Tibial nerve (tissue), 4 donors: ENCODE data around the gene NDUFAF8. TPM values are rescaled to one million over a fixed set of nuclear protein-coding genes. Genes with fewer than 3 reads are reported as not detected.

Experiments
- DNase-seq, 2 donors: peaks; one replicate each; pipeline ENCODE4 v3.0.0-alpha.2; 2019; ENCODE audit warnings: low spot score in 2 of 2
- H3K27ac ChIP-seq, 4 donors: fragments of 200-600 bp; sonication (generic) in 3 of 4; one replicate each; pipeline ENCODE4 v1.5.1; 2017 to 2019; ENCODE audit warnings: mild to moderate bottlenecking in 1 of 4
- H3K27me3 ChIP-seq, 2 donors: fragments of 200-600 bp; sonication (generic) in 1 of 2; one replicate each; pipeline versions ENCODE4 v1.5.1 to v1.6.0; 2017 to 2019
- H3K36me3 ChIP-seq, 3 donors: fragments of 200-600 bp; sonication (generic); one replicate each; pipeline ENCODE4 v1.5.1; 2018 to 2019
- H3K4me1 ChIP-seq, 4 donors: fragments of 200-600 bp; sonication (generic) in 3 of 4; one replicate each; pipeline ENCODE4 v1.5.1; 2017 to 2019
- H3K4me3 ChIP-seq, 4 donors: fragments of 200-600 bp; sonication (generic) in 3 of 4; one replicate each; pipeline ENCODE4 v1.5.1; 2017 to 2019; ENCODE audit warnings: mild to moderate bottlenecking in 1 of 4, moderate library complexity in 1 of 4
- H3K9me3 ChIP-seq, 4 donors: fragments of 200-600 bp; sonication (generic) in 3 of 4; one replicate each; pipeline ENCODE4 v1.5.1; 2017 to 2019
- EP300 ChIP-seq, 2 donors: sonication (generic); formaldehyde crosslinking; IDR thresholded peaks; one replicate each; pipeline ENCODE4 v1.6.1; 2017; ENCODE audit warnings: antibody characterized with exemption in 2 of 2, mild to moderate bottlenecking in 1 of 2
- POLR2A ChIP-seq, 2 donors: fragments of 450-650 bp; IDR thresholded peaks; one replicate each; pipeline ENCODE4 v1.6.1; 2017; ENCODE audit warnings: antibody characterized with exemption in 2 of 2, mild to moderate bottlenecking in 2 of 2, moderate library complexity in 2 of 2
- WGBS, 2 donors: methylation state at CpG; one replicate each; pipeline ENCODE4 v1.1.5; 2018; 5-methylcytosine and 5-hydroxymethylcytosine counted together
- total RNA-seq, 4 donors: library from RNA; depleted of rRNA; stranded (reverse); fragments of >200 nt; gene quantifications; one replicate each; pipeline ENCODE4 v1.1.0, GENCODE V29; 2016
- TF ChIP-seq, protein P1 (sequence below), 5 experiments: fragments of 200-600 bp in 3 of 5; fragments of 450-650 bp in 2 of 5; sonication (generic) in 3 of 5; IDR thresholded peaks; one replicate each; pipeline ENCODE4 v1.5.1; 2016 to 2019; ENCODE audit warnings: antibody characterized with exemption in 5 of 5, mild to moderate bottlenecking in 3 of 5, moderate library complexity in 2 of 5

Gene NDUFAF8
- total RNA-seq, 4 donors from 2014 or later: 27.8 to 73.0 (median 61.1) TPM

DNA sequence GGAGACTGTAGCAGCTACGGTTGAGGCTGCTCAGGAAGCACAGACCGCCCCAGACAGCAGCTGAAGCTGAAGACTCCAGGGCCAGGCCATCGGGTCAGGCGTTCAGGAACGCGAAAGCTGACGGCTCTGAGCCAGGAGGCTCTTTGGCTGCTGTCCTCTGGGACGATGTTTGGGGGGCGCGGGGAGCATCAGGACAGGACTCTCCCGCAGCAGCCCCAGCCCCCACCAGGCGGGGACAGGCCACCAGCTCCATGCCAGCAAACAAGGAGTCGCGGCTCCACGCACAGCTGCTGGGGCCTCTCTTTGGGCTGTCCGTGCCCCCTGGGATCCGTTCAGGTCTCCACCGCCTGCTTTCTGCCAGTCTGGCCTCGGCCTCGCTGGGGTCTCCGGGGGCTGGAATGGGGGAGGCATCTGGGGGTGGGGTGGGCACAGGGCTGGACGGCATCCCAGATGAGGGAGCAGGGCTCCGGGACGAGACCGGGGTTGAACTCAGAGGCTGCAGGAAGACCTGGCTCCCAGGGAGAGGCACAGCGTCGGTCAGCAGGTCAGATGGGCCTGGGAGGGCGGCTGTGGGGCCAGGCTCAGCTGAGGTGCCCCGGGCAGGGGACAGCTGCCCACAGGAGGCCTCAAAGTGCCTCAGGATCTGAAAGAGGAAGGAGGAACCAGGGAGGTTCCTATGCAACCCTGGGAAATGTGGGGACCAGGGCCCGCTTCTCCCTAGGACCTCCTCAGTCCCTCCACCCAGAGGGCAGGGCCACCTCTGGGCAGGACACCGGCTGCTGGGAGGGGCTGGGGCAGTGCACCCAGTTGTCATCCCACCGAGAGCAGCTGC lies 10.1 kb upstream of the NDUFAF8 start:
- H3K27me3 ChIP-seq: no peaks in the 10 kb centered on the region
- H3K9me3 ChIP-seq: peaks cover 0 to 4% (median 0%) of the 10 kb centered on the region in 4 donors
- H3K4me1 ChIP-seq: no peaks in the 10 kb centered on the region
- TF ChIP-seq POLR2A (IDR thresholded peaks at IDR 0.05) (no peak), EP300 (IDR thresholded peaks at IDR 0.05) (no peak)
- TF ChIP-seq, protein P1, sequence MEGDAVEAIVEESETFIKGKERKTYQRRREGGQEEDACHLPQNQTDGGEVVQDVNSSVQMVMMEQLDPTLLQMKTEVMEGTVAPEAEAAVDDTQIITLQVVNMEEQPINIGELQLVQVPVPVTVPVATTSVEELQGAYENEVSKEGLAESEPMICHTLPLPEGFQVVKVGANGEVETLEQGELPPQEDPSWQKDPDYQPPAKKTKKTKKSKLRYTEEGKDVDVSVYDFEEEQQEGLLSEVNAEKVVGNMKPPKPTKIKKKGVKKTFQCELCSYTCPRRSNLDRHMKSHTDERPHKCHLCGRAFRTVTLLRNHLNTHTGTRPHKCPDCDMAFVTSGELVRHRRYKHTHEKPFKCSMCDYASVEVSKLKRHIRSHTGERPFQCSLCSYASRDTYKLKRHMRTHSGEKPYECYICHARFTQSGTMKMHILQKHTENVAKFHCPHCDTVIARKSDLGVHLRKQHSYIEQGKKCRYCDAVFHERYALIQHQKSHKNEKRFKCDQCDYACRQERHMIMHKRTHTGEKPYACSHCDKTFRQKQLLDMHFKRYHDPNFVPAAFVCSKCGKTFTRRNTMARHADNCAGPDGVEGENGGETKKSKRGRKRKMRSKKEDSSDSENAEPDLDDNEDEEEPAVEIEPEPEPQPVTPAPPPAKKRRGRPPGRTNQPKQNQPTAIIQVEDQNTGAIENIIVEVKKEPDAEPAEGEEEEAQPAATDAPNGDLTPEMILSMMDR (IDR thresholded peaks at IDR 0.05): no peak
- H3K36me3 ChIP-seq: peaks cover 2 to 61% (median 16%) of the 10 kb centered on the region in 3 donors
- DNase-seq: no peak
- no peak overlapping the region for H3K4me3 ChIP-seq
- peak overlapping the region in 1 of 4 donors; percentile 19 for H3K27ac ChIP-seq
- 72 to 75% methylated on average over 25 to 26 of the region's 32 CpGs for WGBS, 2 donors

DNA sequence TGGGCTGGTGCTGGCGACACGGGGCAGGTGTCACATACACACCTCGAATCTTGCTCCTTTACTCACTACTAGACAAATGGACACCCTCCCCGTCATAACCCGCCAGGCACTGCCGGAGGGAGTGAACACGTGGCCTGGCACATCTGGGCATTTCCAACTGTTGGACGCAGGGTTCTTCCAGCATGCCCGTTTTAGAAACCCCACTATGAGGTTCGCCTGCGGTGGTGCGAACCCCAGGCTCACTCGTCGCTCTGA lies 9.5 kb upstream of the NDUFAF8 start:
- H3K27ac ChIP-seq: no peak overlapping the region
- no peak overlapping the region for H3K4me3 ChIP-seq
- TF ChIP-seq EP300 (IDR thresholded peaks at IDR 0.05): no peak
- TF ChIP-seq, protein P1 (IDR thresholded peaks at IDR 0.05): no peak
- no peak for TF ChIP-seq POLR2A (IDR thresholded peaks at IDR 0.05)
- peaks cover 2 to 66% (median 16%) of the 10 kb centered on the region in 3 donors for H3K36me3 ChIP-seq
- 92 to 93% methylated on average over 13 to 14 of the region's 14 CpGs for WGBS, 2 donors
- peaks cover 0 to 4% (median 0%) of the 10 kb centered on the region in 4 donors for H3K9me3 ChIP-seq
- no peak for DNase-seq
- H3K27me3 ChIP-seq: no peaks in the 10 kb centered on the region
- no peaks in the 10 kb centered on the region for H3K4me1 ChIP-seq

DNA sequence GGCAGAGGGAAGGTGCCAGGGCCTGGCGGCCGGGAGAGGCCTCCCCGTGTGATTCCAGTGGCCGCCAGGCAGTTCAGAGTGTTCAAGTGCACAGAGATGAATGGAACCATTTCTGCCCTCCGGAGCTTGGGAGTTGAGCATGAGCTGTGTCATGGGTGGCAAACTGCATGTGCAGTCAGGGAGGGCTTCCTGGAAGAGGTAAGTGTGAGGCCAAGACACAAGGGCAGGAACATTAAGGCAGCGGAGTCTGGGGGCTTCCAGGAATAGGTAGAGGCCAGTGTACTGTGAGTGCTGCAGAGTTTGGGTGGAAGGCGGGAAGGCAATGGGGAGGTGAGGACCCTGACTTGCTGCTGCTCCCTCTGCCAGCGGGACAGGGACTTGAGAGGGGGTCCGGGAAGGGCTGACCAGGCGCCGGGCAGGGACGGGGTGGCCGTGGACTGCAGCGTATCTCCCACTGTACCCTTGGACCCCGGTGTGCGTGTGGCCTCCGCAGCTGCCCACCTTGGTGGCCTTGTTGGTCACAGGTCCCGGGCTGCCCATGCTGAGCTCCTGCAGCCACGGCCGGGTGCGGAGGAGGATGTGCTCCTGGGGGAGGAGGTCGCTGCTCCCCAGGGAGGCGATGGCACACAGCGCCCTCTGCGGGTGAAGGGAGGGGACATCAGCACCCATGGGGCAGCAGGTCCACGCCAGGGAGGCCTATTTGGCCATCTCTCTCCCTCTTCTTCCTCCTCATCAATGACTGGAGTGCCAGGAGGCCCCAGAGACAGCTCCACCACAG lies 8.9 kb upstream of the NDUFAF8 start:
- peaks cover 2 to 69% (median 16%) of the 10 kb centered on the region in 3 donors for H3K36me3 ChIP-seq
- peaks cover 0 to 3% (median 0%) of the 10 kb centered on the region in 4 donors for H3K4me1 ChIP-seq
- no peak overlapping the region for H3K27ac ChIP-seq
- no peak for TF ChIP-seq EP300 (IDR thresholded peaks at IDR 0.05)
- no peak for TF ChIP-seq POLR2A (IDR thresholded peaks at IDR 0.05)
- TF ChIP-seq, protein P1 (IDR thresholded peaks at IDR 0.05): no peak
- no peak overlapping the region for H3K4me3 ChIP-seq
- H3K27me3 ChIP-seq: no peaks in the 10 kb centered on the region
- peaks cover 0 to 4% (median 0%) of the 10 kb centered on the region in 4 donors for H3K9me3 ChIP-seq
- no peak for DNase-seq
- 86 to 92% methylated on average over 26 of the region's 26 CpGs for WGBS, 2 donors

GRCh38 chr17:81231121-81231645 lies 7.9 kb upstream of the NDUFAF8 start:
- 83 to 92% methylated on average over 11 to 12 of the region's 31 CpGs for WGBS, 2 donors
- Histone ChIP-seq H3K27ac (no peak overlapping the region), H3K4me1 (peaks cover 0 to 7% (median 0%) of the 10 kb centered on the region in 4 donors), H3K9me3 (peaks cover 0 to 4% (median 0%) of the 10 kb centered on the region in 4 donors), H3K4me3 (no peak overlapping the region), H3K36me3 (peaks cover 2 to 79% (median 16%) of the 10 kb centered on the region in 3 donors), H3K27me3 (no peaks in the 10 kb centered on the region)
- TF ChIP-seq EP300 (IDR thresholded peaks at IDR 0.05) (no peak), POLR2A (IDR thresholded peaks at IDR 0.05) (no peak)
- TF ChIP-seq, protein P1 (IDR thresholded peaks at IDR 0.05): no peak
- no peak for DNase-seq
